ENCODE data around the gene NTHL1.

NTHL1 gene

DNA sequence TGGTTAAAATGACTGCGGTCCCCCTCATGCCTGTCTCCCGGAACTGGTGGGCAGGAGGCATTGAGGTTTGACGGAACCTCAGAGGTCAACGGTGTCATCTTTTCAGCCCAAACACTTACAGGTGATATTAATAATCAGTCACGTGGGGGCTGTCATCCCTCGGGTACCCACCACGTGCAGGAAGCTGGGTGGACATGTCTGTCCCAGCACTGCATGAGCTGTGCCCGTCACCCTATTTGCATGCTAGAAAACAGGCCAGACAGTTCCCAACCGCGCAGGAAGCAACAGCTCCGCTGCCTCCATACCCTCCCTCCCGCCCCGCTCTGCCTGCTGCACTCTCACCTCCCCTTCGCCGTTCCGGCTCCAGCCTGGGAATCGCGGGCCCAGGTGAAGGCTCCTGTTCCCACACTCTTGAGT, 56.5 kb downstream of the NTHL1 start:
- DNase-seq = no peak

DNA sequence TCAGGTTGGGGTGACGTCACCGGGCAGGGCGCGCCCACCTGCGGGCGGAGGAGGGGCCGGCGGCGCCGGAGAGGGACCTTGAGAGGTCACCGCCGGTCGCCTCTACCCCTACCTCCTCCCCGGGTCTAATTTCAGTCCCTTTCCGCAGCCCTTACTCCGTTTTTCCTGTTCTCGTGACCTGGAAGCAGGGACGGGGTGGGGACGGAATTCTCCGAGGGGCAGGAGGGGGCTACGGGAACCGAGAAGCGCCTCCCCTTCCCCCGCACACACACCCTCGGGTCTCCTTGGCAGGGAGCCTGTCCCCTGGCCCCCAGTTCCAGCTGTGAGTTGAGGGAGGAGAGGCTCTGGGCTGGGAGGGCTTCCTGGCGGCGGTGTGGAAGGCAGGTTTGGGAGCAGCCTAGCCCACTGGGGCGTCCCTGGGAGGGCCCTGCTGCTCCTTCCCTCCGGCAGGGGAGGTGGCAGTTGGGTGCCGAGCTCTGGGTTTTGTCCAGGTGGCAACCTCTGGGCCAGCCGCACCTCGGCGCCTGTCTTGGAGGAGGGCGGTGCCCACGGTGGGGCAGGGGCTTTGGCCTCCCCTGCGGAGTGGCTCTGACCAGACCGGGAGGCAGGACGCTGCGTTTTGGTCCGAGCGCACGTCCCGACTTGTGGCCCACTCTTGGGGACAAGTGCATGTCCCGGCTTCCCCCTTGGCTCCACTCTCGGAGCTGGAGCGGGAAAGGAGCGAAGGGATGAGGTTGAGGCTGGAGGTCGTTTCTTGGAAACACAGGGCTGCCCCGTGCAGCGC, 57.1 kb downstream of the NTHL1 start:
- DNase-seq = no peak

DNA sequence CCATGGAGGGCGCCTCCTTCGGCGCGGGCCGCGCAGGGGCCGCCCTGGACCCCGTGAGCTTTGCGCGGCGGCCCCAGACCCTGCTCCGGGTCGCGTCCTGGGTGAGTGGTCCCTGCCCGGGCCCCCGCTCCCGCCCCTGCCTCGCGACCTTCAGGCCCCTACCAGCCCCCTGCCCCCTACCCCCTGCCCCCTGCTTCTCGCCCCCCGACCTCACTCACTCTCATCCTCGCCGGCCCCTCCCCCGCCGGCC, 57.6 kb downstream of the NTHL1 start:
- no peak for DNase-seq
